Duodenal mucosa (tissue), 2 donors: Measurements from ENCODE around the gene PEX11B.

ENCODE experiments used
- H3K27ac ChIP-seq: one replicate; pipeline ENCODE4 v1.7.0; 2013; ENCODE audit warnings: low read depth, low read length
- H3K27me3 ChIP-seq, 2 donors: one replicate each; pipeline ENCODE4 v1.7.0; 2013; ENCODE audit warnings: low read length in 2 of 2, control low read depth in 1 of 2; ENCODE audit not compliant: insufficient read depth in 2 of 2, control insufficient read depth in 1 of 2
- H3K36me3 ChIP-seq, 2 donors: one replicate each; pipeline ENCODE4 v1.7.0; 2013; ENCODE audit warnings: low read length in 2 of 2, control low read depth in 1 of 2; ENCODE audit not compliant: insufficient read depth in 2 of 2, control insufficient read depth in 1 of 2
- H3K4me1 ChIP-seq, 2 donors: one replicate each; pipeline ENCODE4 v1.7.0; 2013; ENCODE audit warnings: low read length in 2 of 2, control low read depth in 1 of 2; ENCODE audit not compliant: insufficient read depth in 2 of 2, control insufficient read depth in 1 of 2
- H3K4me3 ChIP-seq, 2 donors: one replicate each; pipeline ENCODE4 v1.7.0; 2013; ENCODE audit warnings: low read length in 2 of 2, low read depth in 1 of 2
- H3K9ac ChIP-seq, 2 donors: one replicate each; pipeline ENCODE4 v1.7.0; 2013; ENCODE audit warnings: low read length in 2 of 2, low read depth in 1 of 2
- H3K9me3 ChIP-seq, 2 donors: one replicate each; pipeline ENCODE4 v1.7.0; 2013; ENCODE audit warnings: low read length in 2 of 2, control low read depth in 1 of 2; ENCODE audit not compliant: control insufficient read depth in 1 of 2

PEX11B gene, protein sequence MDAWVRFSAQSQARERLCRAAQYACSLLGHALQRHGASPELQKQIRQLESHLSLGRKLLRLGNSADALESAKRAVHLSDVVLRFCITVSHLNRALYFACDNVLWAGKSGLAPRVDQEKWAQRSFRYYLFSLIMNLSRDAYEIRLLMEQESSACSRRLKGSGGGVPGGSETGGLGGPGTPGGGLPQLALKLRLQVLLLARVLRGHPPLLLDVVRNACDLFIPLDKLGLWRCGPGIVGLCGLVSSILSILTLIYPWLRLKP

DNA sequence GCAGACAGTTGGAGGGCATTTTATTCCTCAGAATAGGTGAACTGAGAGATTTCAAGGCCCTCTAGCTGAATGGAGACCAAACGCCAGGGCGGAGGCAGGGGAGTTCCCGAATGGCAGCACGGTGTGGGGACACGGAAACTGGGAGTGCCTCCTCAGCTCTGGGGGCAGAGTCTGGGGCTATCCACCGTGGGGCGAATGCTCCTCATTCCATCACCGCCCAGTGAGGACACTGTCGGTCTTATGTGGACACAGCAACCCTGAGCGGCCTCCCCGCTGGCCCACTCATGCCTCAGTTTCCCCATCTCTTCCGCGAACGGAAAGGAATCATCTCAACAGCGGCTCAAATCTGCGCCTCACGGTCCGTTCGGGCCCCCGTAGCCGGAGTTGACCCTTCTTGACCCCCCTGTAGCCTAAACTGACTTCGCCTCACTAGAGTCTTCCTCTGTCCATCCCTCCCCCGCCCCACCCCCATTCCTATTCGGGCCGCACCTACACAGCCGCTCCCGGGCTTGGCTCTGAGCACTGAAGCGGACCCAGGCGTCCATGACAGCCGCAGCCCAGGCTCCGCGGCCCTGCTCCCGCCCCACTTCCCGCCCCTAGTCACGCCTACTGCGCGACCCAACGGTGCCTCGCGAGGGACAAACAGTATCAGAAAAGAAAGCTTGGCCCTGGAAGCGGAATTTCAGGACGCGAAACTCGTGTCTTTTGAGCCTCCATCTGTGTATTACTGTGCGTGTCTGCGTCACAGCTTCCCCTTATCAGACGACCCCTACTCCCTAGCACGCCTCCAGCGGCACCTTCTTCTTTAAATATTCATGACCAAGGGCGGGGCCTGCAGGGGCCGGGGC is at the start of gene PEX11B:
Gene PEX11B, minus strand, starts transcription at position 574 of the 848 bp plus-strand sequence. Its CDS starts 29 bp downstream, at position 545.
- Histone ChIP-seq H3K9me3 (no peaks in the 10 kb centered on the region), H3K27me3 (no peaks in the 10 kb centered on the region), H3K27ac (peak within 1 kb of the TSS; percentile 85), H3K4me3 (peak within 1 kb of the TSS; percentile 98 to 100), H3K36me3 (peaks cover 6 to 14% of the 10 kb centered on the region in 2 donors), H3K4me1 (peaks cover 12 to 19% of the 10 kb centered on the region in 2 donors), H3K9ac (peak within 1 kb of the TSS; percentile 96 to 98)

- Histone ChIP-seq H3K27ac (no peak overlapping the region), H3K36me3 (no peaks in the 10 kb centered on the region), H3K9ac (no peak overlapping the region), H3K27me3 (peaks cover 0 to under 1% of the 10 kb centered on the region in 2 donors), H3K4me3 (no peak overlapping the region), H3K9me3 (peaks cover 0 to 5% of the 10 kb centered on the region in 2 donors), H3K4me1 (peaks cover 23 to 24% of the 10 kb centered on the region in 2 donors)
Measured at GRCh38 chr1:145967288-145967687, 48.8 kb upstream of the PEX11B start.

DNA sequence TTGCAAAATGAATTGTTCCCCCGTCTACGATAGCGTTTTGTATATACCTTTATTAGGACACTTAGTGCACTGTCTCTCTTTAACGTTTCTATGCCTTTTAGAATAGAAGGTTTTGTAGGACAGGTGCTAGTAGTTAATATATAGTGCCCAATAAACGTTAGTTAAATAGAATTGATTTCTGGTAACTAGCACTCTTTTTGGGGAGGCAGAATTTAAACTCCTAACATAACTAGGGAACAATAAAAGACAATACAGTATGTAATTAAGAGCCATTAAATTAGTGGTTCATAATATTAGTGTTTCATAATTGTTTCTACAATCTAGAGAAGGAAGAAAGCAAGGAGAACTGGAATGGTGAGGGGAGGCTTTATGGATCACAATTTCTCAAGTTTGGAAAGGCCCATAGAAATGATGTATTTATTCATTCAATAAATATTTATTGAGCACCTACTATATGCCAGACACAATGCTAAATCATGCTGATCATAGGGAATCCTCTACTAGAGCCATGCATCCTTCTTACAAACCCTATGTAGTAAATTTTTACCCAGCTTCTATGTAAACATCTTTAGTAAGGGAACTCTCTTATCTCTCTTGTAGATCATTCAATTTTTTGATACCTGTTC is 46.7 kb upstream of the PEX11B start:
- Histone ChIP-seq H3K27me3 (peaks cover 18% of the 10 kb centered on the region in 2 donors), H3K36me3 (no peaks in the 10 kb centered on the region), H3K4me1 (peaks cover 37 to 43% of the 10 kb centered on the region in 2 donors), H3K9me3 (peaks cover 0 to 5% of the 10 kb centered on the region in 2 donors), H3K9ac (peak overlapping the region; percentile 92 to 97), H3K27ac (peak overlapping the region; percentile 63), H3K4me3 (peak overlapping the region; percentile 90 to 93)

DNA sequence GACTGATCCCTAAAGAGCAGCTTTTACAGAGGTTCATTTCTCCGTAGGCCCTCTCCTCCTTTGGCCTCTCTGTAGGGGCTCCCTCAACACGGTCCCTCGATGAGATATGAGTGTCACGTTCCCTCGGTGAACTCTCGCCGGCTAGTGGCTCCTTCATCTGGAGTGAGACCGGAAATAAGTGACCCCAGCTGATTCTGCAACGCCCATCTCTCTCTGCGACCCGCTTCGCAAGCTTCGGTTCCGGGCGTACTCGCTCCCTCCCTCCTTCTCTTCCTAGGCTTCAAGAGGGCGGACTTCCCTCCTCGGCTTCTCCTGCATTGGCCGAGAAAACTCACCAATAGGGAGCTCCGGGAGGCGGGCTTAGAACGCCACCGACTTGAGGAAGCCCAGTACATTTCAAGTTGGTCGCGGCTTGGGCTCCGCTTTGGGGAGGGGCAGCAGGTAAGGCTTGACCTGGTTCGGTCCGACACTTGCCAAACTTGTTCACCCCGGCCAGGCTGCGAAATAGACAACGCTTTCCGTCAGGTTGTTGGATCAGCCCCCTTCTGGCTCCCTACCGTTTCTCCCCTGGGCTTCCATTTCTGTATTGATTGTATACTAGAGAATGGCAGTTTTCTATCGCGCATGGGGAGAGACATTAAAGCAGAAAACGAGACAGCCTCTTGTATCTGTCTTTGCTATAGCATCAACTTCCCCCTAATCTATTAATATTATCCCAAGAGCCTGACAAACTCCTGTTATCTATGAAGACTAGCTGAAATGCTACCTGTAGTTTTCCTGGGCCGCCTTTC is 46.0 kb upstream of the PEX11B start, which contains the start of the genes ANKRD34A and POLR3GL:
Gene ANKRD34A, minus strand, starts transcription at position 248 of the 791 bp plus-strand sequence. CDS start 2,816 bp downstream, outside the sequence.
Gene POLR3GL, plus strand, starts transcription at position 363 of the 791 bp plus-strand sequence. CDS start 10,176 bp downstream, outside the sequence.
- Histone ChIP-seq H3K36me3 (no peaks in the 10 kb centered on the region), H3K4me1 (peaks cover 37 to 51% of the 10 kb centered on the region in 2 donors), H3K4me3 (peak within 1 kb of the TSS; percentile 90 to 93), H3K9ac (peak within 1 kb of the TSS; percentile 92 to 97), H3K9me3 (peaks cover 0 to 5% of the 10 kb centered on the region in 2 donors), H3K27me3 (peaks cover 20 to 25% of the 10 kb centered on the region in 2 donors), H3K27ac (peak within 1 kb of the TSS; percentile 63)

- Histone ChIP-seq H3K27me3 (peaks cover 20 to 31% of the 10 kb centered on the region in 2 donors), H3K36me3 (no peaks in the 10 kb centered on the region), H3K27ac (peak overlapping the region; percentile 60), H3K9ac (peak overlapping the region; percentile 92 to 97), H3K4me1 (peaks cover 38 to 52% of the 10 kb centered on the region in 2 donors), H3K4me3 (peak overlapping the region; percentile 90 to 93), H3K9me3 (peaks cover 0 to 5% of the 10 kb centered on the region in 2 donors)
Measured at GRCh38 chr1:145963265-145964019, 44.9 kb upstream of the PEX11B start.

- Histone ChIP-seq H3K27ac (no peak overlapping the region), H3K9me3 (peaks cover 0 to 5% of the 10 kb centered on the region in 2 donors), H3K4me1 (peaks cover 43 to 57% of the 10 kb centered on the region in 2 donors), H3K4me3 (peak overlapping the region; percentile 77 to 79), H3K27me3 (peaks cover 20 to 31% of the 10 kb centered on the region in 2 donors), H3K9ac (peak overlapping the region; percentile 57 to 84), H3K36me3 (no peaks in the 10 kb centered on the region)
Measured at GRCh38 chr1:145962157-145963102, 43.9 kb upstream of the PEX11B start.

GRCh38 chr1:145961425-145962156 is 43.1 kb upstream of the PEX11B start:
- Histone ChIP-seq H3K9me3 (no peaks in the 10 kb centered on the region), H3K27me3 (peaks cover 20 to 31% of the 10 kb centered on the region in 2 donors), H3K27ac (no peak overlapping the region), H3K36me3 (no peaks in the 10 kb centered on the region), H3K9ac (peak overlapping the region; percentile 57 to 84), H3K4me3 (peak overlapping the region; percentile 77 to 79), H3K4me1 (peaks cover 43 to 61% of the 10 kb centered on the region in 2 donors)

DNA sequence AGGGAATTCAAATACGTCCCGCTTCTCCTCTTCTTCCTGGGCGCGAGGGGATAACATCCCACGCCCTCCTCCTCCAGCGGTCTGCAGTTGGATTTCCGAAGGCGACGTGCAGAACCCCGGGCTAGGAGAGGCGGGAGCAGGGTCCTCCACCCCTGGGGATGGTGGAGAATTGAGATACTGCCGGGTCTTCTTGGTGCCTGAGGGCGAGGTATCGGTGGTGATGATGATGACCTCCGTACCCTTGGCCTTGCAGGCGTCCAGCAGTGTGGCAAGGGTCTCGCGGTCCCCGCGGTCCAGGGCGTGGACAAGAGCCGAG is 42.5 kb upstream of the PEX11B start:
- peak overlapping the region; percentile 50 for H3K27ac ChIP-seq
- no peaks in the 10 kb centered on the region for H3K36me3 ChIP-seq
- peaks cover 43 to 66% of the 10 kb centered on the region in 2 donors for H3K4me1 ChIP-seq
- H3K27me3 ChIP-seq = peaks cover 20 to 31% of the 10 kb centered on the region in 2 donors
- peak overlapping the region; percentile 77 to 79 for H3K4me3 ChIP-seq
- peak overlapping the region; percentile 57 to 84 for H3K9ac ChIP-seq
- no peaks in the 10 kb centered on the region for H3K9me3 ChIP-seq
